Measurements from ENCODE around the gene SCMH1. TPM values are rescaled to one million over a fixed set of nuclear protein-coding genes. Genes with fewer than 3 reads are reported as not detected.

SCMH1 gene
- total and polyA plus RNA-seq, 11 donors, result 36.0 to 56.2 (median 43.0) TPM

GRCh38 chr1:41169066-41169798 is 72.9 kb downstream of the SCMH1 start:
- intact Hi-C loops (cut with DNase I), result no loop called here
- Histone ChIP-seq H3K36me3 (no peaks in the 10 kb centered on the region), H3K27ac (no peak overlapping the region), H3K27me3 (no peaks in the 10 kb centered on the region), H3K4me3 (no peak overlapping the region), H3K4me1 (no peaks in the 10 kb centered on the region), H3K9me3 (peaks cover 0 to 19% (median 8%) of the 10 kb centered on the region in 12 donors)
- 96 to 97% (median 96%) methylated on average over 7 of the region's 7 CpGs for WGBS, 4 donors
- TF ChIP-seq CTCF (IDR thresholded peaks at IDR 0.05), result no peak
- DNase-seq (no peak), ATAC-seq (no peak)

DNA sequence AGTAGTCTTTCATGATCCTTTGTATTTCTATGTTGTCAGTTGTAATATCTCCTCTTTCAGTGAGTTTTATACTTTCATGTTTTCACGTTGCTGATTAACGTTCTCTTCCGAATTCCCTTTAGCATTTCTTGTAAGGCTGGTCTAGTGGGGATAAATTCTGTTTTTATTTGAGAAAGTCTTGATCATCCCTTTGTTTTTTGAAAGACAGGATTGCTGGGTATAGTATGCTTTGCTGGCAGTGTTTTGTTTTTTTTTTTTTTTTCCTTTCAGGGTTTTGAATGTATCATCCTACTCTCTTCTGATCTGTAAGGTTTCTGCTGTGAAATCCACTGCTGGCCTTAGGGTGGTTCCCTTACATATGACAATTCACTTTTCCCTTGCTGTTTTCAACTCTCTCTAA is 74.4 kb downstream of the SCMH1 start:
- intact Hi-C loops (cut with DNase I), result no loop called here
- no peak overlapping the region for H3K27ac ChIP-seq
- no peak overlapping the region for H3K4me3 ChIP-seq
- H3K36me3 ChIP-seq, result peaks cover 0 to under 1% (median 0%) of the 10 kb centered on the region in 9 donors
- no peaks in the 10 kb centered on the region for H3K4me1 ChIP-seq
- no peak for ATAC-seq
- TF ChIP-seq CTCF (IDR thresholded peaks at IDR 0.05) (no peak), POLR2A (IDR thresholded peaks at IDR 0.05) (no peak)
- no peaks in the 10 kb centered on the region for H3K27me3 ChIP-seq
- H3K9me3 ChIP-seq, result peaks cover 0 to 19% (median 8%) of the 10 kb centered on the region in 12 donors
- WGBS, 4 donors, result 94 to 100% (median 98%) methylated on average over 3 of the region's 3 CpGs
- no peak for DNase-seq

DNA sequence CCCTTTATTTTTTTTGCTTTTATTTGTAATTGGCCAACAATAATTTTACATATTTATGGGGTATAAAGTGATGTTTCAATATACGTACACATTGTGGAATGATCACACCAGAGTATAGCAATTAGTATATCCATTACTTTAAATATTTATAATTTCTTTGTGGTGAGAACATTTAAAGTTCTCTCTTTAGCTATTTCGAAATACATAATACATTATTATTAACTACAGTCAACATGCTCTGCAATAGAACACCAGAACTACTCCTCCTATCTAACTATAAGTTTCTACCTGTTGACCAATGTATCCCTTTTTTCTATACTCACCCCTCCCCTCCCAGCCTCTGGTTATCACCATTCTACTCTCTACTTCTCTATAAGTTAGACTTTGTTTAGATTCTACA is 77.4 kb downstream of the SCMH1 start:
- intact Hi-C loops (cut with DNase I), result no loop called here
- Histone ChIP-seq H3K27me3 (no peaks in the 10 kb centered on the region), H3K36me3 (peaks cover 0 to 13% (median 6%) of the 10 kb centered on the region in 9 donors), H3K27ac (no peak overlapping the region), H3K4me1 (peaks cover 0 to 5% (median 0%) of the 10 kb centered on the region in 12 donors), H3K9me3 (peaks cover 0 to 19% (median 8%) of the 10 kb centered on the region in 12 donors), H3K4me3 (no peak overlapping the region)
- no peak for ATAC-seq
- WGBS, 4 donors, result 96 to 99% (median 98%) methylated on average over 2 of the region's 2 CpGs
- no peak for DNase-seq
- TF ChIP-seq CTCF (IDR thresholded peaks at IDR 0.05), result no peak
- TF ChIP-seq POLR2A (IDR thresholded peaks at IDR 0.05), result no peak

DNA sequence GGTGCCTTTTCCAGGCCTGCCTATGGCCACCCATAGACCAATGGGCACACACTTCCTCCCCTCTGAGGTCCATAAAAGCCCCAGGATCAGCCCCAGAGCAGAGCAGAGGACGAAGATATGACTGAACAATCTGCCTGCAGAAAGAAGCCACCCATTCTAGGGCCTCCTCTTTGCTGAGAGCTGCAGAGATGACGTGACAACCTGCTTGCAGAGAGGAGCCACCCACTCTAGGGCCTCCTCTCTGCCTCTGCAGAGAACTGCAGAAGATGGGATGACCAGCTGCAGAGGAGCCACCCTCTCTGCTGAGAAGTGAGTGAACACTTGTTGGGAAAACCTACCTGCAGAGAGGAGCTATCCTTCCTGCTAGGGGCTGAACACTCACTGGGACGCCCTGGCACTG is 79.7 kb downstream of the SCMH1 start:
- DNase-seq, result no peak
- Histone ChIP-seq H3K27ac (no peak overlapping the region), H3K27me3 (no peaks in the 10 kb centered on the region), H3K9me3 (peaks cover 0 to 6% (median 0%) of the 10 kb centered on the region in 12 donors), H3K4me3 (no peak overlapping the region), H3K36me3 (peaks cover 0 to 13% (median 6%) of the 10 kb centered on the region in 9 donors), H3K4me1 (peaks cover 0 to 11% (median 0%) of the 10 kb centered on the region in 12 donors)
- intact Hi-C loops (cut with DNase I), result no loop called here
- TF ChIP-seq CTCF (IDR thresholded peaks at IDR 0.05) (no peak), POLR2A (IDR thresholded peaks at IDR 0.05) (no peak)
- ATAC-seq, result peak in 1 of 4 donors; percentile 27
- WGBS, 4 donors, result 93 to 100% (median 95%) methylated on average over 3 of the region's 3 CpGs
